GM21528 (cell line): ENCODE measurements around the gene SASH1.
"Not testable (repeated sequence)": the region's sequence is repeated elsewhere in the genome, so short reads cannot be mapped to it uniquely, and the experiment has no call there.

Experiments used
- ATAC-seq: cut with Tn5 transposase; IDR thresholded peaks from one replicate; pipeline ENCODE4 v1.9.1; 2021; ENCODE audit warnings: mild to moderate bottlenecking, moderate library complexity; ENCODE audit not compliant: unreplicated experiment, low FRiP score

Gene SASH1

DNA sequence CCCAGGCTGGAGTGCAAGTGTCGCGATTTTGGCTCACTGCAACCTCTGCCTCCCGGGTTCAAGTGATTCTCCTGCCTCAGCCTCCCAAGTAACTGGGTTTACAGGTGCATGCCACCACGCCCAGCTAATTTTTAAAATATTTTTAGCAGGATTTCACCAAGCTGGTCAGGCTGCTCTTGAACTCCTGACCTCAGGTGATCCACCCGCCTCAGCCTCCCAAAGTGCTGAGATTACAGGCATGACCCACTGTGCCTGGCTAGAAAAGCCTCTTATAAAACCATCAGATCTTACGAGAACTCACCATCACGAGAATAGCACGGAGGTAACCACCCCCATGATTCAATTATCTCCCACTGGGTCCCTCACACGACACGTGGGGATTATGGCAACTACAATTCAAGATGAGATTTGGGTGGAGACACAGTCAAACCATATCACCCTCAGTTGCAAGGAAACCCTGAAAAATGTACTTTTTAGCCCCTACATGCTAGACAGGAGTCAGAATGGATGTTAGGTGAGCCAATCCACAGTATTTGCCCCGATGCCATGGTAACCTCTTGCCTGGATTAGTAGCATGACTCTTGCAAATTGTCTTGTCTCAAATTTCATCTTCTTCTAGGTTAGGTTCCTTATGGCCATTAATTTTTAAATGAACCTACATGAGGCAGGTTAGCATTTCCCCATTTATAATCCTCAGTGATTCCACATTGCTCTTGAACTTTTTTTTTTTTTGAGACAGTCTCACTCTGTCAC lies 17.1 kb upstream of the SASH1 start:
- ATAC-seq, result no peak

GRCh38 chr6:148328876-148329555 lies 13.6 kb upstream of the SASH1 start:
- no peak for ATAC-seq

- no peak for ATAC-seq
Observed at GRCh38 chr6:148329596-148330381, 12.8 kb upstream of the SASH1 start.

DNA sequence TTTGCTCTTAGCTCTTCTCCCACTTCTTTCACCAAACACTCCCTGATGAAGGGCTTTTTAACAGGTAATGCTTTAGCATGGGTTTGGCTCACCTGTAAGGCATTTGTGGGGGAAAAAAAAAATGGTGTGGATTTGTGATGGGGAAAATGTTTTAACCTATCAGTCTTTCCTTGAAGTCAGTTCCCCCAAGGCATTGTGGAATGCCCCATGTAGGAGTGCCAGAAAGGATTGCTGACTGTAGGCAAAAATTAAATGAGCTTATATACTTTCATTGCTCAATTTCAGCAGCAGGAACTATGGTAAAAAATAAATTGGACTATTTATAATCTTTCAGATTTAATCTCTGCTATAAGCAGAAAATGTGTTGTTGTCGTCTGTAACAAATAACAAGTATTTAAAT lies 10.6 kb upstream of the SASH1 start:
- no peak for ATAC-seq

- no peak for ATAC-seq
Observed at GRCh38 chr6:148336901-148337300, 5.7 kb upstream of the SASH1 start.

- ATAC-seq, result no peak
Observed at GRCh38 chr6:148339766-148340165, 2.9 kb upstream of the SASH1 start.

GRCh38 chr6:148340586-148341297 lies 1.9 kb upstream of the SASH1 start:
- no peak for ATAC-seq

GRCh38 chr6:148342100-148342349 lies 613 bp upstream of the SASH1 start:
- ATAC-seq, result no peak

DNA sequence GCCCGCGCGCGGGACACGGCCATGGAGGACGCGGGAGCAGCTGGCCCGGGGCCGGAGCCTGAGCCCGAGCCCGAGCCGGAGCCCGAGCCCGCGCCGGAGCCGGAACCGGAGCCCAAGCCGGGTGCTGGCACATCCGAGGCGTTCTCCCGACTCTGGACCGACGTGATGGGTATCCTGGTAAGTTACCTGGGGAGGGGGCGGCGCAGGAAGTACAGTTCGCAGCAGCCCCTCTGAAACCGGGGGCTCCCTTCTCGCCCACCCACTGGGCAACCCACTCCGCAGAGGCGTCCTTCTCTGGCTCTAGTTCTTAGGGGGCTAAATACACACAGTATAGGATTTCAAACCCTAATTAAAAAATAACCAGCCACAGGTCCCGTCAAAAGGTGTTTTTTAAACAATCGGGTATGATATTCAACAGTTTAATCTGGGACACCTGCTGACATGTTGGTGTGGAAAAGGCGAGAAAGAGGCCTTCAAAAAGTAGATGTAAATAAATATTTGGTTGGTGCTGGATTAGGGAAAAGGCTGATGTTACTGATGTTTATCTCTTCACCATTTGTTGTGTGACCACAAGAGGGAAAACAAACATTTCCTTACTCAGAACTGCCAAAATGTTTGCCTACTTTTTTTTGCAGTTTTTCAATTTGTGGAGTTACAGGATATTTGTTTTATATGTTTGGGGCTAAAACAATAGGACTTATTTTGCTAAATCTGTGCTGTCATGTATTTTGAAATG lies 577 bp downstream of the SASH1 start:
- no peak for ATAC-seq

GRCh38 chr6:148345176-148345575 lies 2.5 kb downstream of the SASH1 start:
- ATAC-seq, result no peak

- ATAC-seq, result no peak
Observed at GRCh38 chr6:148345578-148345977, 2.9 kb downstream of the SASH1 start.

DNA sequence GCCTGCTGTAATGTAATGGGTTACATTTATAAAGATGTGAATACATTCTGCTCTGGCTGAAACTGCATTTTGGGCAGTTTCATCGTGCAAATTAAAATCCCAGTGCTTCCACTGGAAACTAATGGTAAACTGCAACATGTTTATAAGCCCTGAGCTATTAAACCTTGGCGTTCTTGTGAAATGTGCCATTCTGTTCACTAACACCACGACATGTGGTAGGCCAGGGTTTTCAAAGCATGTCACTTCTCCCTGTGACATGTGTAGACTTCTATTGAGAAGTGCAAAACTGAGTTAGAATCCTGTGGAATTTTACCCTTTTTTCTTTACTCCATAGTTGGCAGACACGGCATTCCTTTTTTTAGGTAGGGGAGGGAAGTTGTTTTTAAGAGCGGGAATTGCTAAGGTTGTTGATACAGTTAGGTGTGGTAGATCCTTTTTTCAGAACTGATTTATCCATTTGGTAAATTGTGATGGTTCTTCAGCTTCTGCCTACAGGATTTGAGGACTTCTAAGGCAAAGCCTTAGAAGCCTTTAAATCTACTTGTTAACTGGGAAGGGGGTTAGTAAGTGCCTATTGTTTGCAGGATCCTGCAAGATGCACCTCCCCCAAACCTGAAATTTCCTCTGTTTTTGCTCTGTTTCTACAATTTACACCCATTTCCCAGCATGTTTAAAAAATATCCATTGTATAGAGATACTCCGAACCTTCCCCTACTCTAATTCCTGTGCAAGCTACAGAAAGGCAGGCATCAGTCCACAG lies 4.2 kb downstream of the SASH1 start:
- ATAC-seq, result no peak

GRCh38 chr6:148347441-148348054 lies 4.9 kb downstream of the SASH1 start:
- no peak for ATAC-seq

- no peak for ATAC-seq
Observed at GRCh38 chr6:148348335-148348734, 5.7 kb downstream of the SASH1 start.

DNA sequence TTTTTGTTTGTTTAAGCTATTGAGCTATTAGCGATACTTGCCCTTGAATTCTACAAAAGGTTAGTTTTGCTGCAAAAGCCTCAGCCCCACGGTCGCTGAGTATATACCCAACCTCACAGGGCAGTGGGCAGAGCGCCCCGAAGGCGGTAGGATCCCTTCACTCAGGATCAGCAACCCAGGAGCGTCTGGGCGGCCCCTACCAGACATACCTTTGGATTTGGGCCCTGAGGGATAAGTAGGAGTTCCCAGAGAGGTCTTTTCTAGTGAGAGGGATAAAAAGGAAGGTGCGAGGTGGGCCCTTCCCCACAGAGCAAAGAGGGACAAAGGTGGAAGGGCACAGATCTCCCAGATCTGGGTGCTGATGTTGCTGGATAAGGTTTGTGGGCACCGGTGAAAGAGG lies 6.1 kb downstream of the SASH1 start:
- no peak for ATAC-seq

DNA sequence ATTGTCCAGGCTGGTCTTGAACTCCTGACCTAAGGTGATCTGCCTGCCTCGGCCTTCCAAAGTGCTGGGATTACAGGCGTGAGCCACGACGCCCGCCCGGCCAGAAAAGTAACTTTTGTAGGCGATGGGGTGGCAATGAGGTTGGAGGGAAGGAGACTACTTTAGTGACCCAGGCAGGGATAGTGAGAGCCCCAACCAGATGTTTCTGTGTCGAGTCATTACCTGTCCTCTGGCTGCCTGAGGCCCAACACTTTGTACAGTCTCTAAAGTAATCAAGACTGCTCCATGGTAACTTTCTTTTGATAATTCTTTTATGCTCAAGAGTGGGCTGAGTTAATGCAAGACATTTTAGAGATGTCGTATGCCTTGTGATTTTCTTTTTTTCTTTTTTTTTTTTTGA lies 6.8 kb downstream of the SASH1 start:
- ATAC-seq, result no peak

GRCh38 chr6:148351309-148351708 lies 8.7 kb downstream of the SASH1 start:
- no peak for ATAC-seq

DNA sequence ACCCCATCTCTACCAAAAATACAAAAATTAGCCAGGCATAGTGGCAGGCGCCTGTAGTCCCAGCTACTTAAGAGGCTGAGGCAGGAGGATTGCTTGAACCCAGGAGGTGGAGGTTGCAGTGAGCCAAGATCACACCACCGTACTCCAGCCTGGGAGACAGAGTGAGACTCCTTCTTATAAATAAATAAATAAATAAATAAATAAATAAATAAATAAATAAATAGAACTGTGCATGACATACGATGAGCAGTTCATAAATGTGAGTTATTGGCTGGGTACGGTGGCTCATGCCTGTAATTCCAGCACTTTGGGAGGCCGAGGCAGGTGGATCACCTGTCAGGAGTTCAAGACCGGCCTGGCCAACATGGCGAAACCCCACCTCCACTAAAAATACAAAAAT lies 9.8 kb downstream of the SASH1 start:
- ATAC-seq, result not testable (repeated sequence)

DNA sequence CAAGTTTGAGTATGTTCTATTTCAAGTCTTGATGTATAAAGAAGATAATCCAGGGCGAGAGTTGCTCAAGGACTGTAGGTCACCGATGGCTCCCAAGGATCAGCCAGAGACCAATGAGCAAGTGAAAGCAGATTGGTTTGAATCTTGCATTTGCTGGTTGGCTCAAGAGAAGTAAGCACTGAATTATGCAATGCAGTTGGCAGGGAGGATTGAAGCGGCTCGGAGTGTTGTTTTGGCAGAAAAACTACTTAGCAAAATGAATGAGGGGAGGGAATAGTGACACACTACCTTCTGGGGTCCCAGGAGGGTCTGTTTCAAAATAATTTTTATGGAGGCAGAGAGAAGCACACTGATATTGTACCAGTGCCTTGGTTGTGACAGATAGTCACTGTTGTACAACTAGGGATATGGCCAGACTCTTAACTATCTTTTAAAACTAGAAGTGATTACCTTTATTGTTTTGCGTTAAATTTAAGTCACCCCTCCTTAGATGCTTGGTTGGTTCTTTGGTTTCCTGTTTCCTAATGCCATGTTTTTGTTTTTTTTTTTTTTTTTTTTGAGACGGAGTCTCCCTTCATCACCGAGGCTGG lies 15.7 kb downstream of the SASH1 start:
- ATAC-seq, result no peak
